ENCODE data around the gene NDUFC2. TPM values are rescaled to one million over a fixed set of nuclear protein-coding genes. Genes with fewer than 3 reads are reported as not detected.

The NDUFC2 gene
- total and polyA plus RNA-seq, 2 of the 8 experiments (the other 6 are each of a cell fraction or from before 2014, with no cell fraction given): 216 to 356 TPM

- TF ChIP-seq CHD7 (IDR thresholded peaks at IDR 0.05; ENCODE audit: insufficient replicate concordance, low read length): no peak
- no peak for TF ChIP-seq GTF2F1 (IDR thresholded peaks at IDR 0.05; ENCODE audit: borderline replicate concordance, low read depth, low read length)
- TF ChIP-seq ATF3 (IDR thresholded peaks at IDR 0.05; ENCODE audit: insufficient read depth, low read depth, low read length): no peak
- TF ChIP-seq YY1 (IDR thresholded peaks at IDR 0.05; ENCODE audit: low read depth, low read length): no peak
- no peak for TF ChIP-seq TBP (IDR thresholded peaks at IDR 0.05; ENCODE audit: low read depth, low read length)
- no peak for TF ChIP-seq PHF8 (conservative IDR thresholded peaks at IDR 0.05; ENCODE audit: low read depth, low read length)
Measured at GRCh38 chr11:78054971-78055370, 24.7 kb downstream of the NDUFC2 start (continued).

All from H1 (cell line).